Hematopoietic multipotent progenitor cell treated with erythropoietin and hydrocortisone succinate and interleukin-3 and kit ligand, for 15 days (in vitro differentiated cells): ENCODE results near the gene ZFAND6.
A peak's percentile ranks its signal among the peaks of the same experiment; 100 is the strongest.

Source experiments
- DNase-seq: peaks from one replicate; pipeline ENCODE4 v3.0.0-alpha.2; 2015; ENCODE audit warnings: low spot score

Gene ZFAND6

DNA sequence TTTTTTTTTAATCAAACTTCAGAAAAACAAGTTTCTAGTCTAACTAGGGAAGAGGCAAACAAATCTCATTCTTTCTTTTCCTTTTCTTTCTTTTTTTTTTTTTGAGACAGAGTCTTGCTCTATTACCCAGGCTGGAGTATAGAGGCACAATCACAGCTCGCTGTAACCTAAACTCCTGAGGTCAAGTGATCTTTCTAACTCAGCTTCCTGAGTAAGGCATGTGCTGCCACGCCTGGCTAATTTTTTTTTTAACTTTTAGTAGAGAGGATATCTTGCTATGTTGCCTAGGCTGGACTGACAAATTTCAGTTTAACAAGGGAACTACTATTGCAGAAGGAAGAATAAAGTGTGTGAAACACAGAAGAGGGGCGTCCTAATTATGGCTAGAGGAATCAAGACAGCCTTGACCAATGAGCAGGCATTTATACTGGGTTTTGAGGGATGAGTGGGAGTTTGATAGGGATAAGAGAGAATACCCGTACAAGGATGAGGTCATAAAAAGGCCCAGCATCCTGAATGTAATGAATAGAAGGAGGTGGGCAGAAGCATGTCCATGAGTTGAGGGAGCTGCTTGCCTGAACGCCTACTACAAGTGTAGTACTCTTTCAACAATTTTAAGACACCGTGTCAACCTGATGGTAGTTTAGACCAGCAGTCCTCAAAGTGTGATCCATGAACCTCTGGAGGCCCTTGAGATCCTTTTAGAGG is 6.7 kb upstream of the ZFAND6 start:
- no peak for DNase-seq

- DNase-seq = no peak
These were observed 3.5 kb upstream of the ZFAND6 start for GRCh38 chr15:80055933-80056332.

GRCh38 chr15:80058044-80058443 is 1.4 kb upstream of the ZFAND6 start:
- DNase-seq = no peak

DNA sequence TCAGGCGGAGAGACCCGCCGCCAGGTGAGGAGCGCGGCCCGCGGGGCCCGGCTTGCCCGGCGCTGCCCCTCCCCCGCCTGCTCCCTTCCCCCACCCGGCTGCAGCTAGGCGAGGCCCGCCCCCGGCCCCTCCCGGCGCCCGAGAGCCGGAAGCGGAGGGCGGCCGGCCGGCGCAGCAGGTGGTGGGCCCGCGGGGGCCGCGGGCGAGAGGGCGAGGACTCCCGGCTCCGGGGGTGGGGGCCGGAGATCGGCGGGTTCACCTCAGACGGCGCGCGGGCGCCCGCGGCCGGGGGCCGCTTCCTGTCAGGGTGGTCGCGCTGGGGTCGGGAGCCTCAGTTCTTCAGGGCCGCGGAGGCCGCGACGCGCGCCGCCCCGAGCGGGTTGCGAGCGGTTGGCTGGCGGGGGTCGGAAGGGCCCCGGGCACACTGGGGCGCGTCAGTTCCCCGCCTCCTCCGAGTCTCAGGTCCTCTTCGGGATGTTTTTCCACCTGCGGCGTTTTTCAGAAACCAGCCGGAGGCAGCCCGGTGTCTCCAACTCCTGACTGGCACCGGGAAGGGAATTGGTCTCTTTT is 395 bp downstream of the ZFAND6 start:
- peak; percentile 34 for DNase-seq

DNA sequence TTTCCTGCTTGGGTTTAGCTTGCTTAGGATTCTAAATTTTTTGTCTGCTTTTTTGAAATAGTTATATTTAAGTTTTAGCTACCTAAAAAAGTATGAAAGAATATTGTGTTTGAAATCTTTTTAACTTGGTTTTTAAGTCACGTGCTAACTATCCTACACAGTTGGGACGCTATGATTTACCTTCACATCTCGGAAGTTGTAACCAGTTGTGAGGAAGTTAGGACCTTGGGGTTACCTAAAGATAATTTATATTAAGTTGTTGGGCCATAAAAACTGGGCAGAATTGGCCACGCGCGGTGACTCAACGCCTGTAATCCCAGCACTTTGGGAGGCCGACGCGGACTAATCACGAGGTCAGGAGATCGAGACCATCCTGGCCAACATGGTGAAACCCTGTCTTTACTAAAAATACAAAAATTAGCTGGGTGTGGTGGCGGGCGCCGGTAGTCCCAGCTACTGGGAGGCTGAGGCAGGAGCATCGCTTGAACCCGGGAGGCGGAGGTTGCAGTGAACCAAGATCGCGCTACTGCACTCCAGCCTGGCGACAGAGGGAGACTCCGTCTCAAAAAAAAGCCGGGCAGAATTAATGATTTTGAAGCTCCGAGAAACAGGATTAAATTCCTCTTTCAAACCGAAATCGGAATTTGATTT is 1.0 kb downstream of the ZFAND6 start:
- peak; percentile 38 for DNase-seq

DNA sequence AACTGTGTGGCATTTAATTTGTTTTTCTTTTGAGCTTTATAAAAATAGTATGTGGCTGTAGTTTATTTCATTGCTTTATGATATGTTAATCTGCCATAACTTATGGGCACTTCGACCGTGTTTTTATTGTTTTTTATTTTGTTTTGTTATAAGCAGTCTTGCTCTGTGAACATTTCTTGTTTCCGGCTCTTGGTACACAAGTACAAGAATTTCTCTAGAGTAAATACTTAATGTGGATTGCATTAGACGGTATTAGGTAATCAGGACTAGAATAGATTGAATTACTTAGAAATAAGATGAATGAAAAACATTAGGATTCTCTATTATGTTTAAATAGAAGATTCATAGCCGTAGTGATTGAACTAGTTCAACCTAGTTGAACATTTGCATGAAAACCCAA is 2.1 kb downstream of the ZFAND6 start:
- DNase-seq = no peak

DNA sequence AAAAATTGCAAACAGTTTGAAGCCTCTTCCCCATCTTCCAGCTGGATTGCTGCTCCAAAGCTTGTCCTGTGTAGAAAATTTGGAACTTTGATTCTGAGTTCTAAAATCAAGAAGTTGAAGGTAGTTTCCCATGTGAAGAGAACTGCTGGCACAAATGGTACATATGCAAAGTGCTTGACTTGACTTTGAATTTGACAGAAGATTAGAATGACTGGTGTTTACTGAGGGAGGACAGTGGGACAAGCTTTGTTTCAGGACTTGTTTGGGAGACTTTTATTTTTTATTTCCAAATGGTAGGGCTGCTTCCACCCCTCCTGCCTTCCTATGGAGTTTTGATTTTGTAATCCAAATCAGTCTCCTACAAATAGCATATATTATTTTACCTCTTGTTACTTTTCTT is 7.4 kb downstream of the ZFAND6 start:
- DNase-seq = no peak

GRCh38 chr15:80068578-80068977 is 9.1 kb downstream of the ZFAND6 start:
- no peak for DNase-seq

DNA sequence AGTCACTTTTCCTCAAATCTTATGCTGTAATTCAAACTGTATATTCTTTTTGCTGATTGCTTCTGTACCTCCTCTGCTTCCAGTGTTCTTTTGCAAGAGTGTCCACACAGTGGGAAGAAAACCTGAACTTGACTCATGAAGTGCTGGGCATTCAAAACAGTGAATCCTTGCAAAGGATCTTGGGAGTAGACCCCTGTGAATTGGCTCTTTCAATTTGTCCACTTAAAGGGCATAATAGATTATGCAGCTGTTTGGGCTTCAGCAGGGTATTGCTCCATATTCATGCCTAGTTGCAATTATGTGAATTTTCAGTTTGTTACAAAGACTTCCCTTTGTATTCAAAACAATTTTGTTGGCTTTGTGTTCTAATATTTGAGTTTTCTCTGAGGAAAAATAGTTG is 11.4 kb downstream of the ZFAND6 start:
- DNase-seq = no peak

- no peak for DNase-seq
These were observed 12.2 kb downstream of the ZFAND6 start for GRCh38 chr15:80071652-80072051.

DNA sequence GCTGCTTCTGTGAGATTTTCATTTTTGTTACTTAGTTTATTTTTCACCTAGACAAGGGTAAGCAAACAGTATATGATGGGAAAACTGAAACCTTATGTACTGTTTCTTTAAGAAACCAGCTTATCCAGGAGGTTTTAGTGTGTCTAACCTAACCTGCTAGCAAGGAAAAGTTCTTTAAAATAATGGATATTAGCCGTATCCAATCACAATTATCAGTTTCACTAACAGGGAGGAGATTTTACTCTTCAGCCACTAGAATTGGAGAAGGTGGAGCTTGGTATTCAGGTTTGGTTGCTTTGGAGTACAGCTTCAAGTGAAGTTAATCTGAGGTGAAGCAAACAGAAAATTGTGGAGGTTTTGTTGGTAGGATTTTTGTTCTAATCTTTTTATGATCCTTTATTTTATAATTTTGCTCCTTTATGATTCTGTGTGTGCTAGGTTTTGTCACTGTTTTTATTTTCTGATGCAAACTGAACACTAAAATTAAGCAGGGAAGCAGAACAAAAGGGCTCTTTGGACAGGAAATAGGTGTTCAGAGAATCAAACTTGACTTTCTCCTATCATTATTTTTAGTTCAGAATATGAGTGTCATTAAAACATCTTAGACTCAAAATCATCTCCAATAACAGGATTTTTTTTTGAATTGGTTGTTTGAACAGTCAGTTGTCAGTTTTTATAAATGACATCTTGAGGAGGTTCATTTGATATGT is 13.0 kb downstream of the ZFAND6 start:
- DNase-seq = peak; percentile 86

GRCh38 chr15:80073197-80073596 is 13.7 kb downstream of the ZFAND6 start:
- no peak for DNase-seq

- DNase-seq = no peak
These were observed 17.1 kb downstream of the ZFAND6 start for GRCh38 chr15:80076321-80077318.

DNA sequence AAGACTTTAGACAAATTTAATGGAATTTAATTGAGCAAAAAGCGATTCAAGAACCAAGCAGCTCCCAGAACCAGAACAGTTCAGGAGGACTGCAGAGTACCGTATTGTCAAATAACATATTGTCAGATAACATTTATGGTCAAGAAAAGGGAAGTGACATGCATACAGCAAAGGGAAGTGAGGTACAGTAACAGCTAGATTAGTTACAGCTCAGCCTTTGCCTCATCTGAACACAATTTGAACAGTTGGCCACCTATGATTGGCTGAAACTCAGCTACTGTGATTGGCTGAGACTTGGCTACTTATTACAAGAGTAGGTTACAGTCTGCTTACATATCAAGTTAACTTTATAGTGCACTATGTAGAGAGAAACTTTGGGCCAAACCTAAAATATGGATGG is 21.9 kb downstream of the ZFAND6 start:
- DNase-seq = no peak

- no peak for DNase-seq
These were observed 27.6 kb downstream of the ZFAND6 start for GRCh38 chr15:80087104-80087503.

GRCh38 chr15:80090041-80090440 is 30.6 kb downstream of the ZFAND6 start:
- no peak for DNase-seq

DNA sequence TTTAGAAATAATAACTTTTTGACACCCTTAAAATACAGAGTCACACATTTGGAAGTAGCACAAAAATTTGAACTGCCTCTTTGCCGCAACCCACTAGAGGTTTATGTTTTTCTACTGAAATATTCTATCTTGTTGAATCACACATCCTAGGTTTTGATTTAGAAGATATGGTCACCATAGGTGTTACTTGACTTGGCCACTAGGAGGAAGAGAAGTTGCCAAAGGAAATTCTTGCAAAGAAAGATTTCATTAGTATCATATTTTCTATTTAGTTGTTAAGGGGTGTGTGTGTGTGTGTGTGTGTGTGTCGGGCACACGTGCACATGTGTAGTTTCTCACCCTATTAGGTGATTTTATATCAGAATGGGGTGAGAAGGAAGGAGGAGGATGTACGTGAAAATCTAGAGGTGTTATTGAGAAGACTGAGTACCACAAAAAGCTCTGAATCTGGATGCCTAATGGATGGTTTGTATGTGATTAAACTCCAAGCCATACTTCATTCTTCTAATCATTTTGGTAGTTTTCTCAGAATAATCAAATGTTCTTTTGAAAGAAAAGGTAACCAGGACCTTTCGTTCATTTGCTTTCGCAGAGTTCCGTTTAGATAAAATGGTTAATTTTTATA is 31.5 kb downstream of the ZFAND6 start:
- no peak for DNase-seq

DNA sequence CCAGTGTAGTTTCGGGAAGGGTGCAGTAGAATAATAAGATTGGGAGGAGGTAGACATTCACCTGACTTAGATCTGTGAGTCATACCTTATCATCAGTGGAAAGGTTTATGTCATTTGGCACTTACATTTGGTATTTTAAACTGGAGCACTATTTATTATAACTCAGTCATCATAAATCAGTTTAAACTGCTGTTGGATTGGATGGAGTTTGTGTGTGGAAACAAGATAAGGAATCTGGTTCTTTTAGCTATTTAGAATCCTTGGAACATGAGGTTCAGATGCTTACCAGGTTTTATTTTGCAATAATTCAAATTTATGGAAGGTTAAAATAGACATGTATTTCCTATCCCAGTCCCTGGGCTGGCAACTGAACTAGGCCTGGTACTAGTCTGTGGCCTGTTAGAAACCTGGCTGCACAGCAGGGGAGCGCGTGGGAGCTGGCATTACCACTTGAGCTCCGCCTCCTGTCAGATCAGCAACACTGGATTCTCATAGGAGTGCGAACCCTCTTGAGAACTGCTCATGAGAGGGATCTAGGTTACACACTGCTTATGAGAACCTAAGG is 34.5 kb downstream of the ZFAND6 start:
- DNase-seq = no peak

DNA sequence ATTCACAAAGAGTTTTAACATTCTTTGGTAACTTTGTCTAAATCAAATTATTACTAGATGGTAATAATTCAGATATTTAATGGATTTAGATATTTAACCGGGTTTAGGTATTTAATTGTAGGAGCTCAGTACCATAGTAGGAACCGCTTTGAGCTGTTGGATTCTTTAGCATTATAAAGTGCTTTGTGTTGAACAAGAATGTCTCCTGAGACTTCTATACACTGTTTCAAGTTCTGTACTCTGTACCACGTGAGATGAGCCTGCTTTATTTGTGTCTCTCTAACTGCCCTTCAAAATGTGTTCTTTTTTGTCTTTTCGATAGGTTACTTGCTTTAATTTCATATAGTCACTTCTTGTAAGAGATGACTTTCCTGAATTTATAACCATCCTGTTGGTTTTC is 36.0 kb downstream of the ZFAND6 start:
- DNase-seq = no peak

GRCh38 chr15:80095969-80096368 is 36.5 kb downstream of the ZFAND6 start:
- DNase-seq = no peak

DNA sequence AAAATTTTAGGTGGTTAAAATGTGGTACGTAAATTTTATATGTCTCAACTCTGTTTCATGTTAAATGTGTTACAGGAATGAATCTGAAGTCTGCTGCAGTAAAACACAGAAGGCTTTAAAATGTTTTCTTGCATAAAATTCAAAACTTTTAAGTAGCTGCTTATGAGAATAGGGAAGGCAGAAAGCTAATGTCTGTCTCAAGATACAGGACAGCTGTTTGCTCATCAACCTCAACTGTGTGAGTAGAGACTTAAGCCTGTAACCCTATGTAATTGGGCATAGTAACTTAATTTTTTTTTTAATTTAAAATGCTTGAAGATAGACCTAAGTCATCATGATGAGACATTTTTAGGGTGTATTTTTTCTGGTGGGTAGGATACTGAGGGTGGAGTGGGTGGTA is 38.9 kb downstream of the ZFAND6 start:
- peak; percentile 25 for DNase-seq
